ENCODE data around the gene ADAD2.

- TF ChIP-seq CTCF (IDR thresholded peaks at IDR 0.05 in 4 of 5, conservative IDR thresholded peaks at IDR 0.05 in 1 of 5), result peak in 1 of 5 experiments; percentile 11
- TF ChIP-seq POLR2A (IDR thresholded peaks at IDR 0.05), result no peak
Measured at GRCh38 chr16:84144209-84144858, 46.6 kb upstream of the ADAD2 start.

Measured in gastrocnemius medialis (tissue), 4 donors.